ENCODE results near the gene GRWD1. TPM values are rescaled to one million over a fixed set of nuclear protein-coding genes. Genes with fewer than 3 reads are reported as not detected.
A peak's percentile ranks its signal among the peaks of the same experiment; 100 is the strongest.

Gene GRWD1
- 22.0 and 26.3 TPM in 2 replicates for total RNA-seq (2013; cell fraction: nucleolus; rRNA removed)
- total RNA-seq (2014; rRNA removed) (26.5 and 30.6 TPM in 2 replicates), total RNA-seq (2014; rRNA removed; fragmentation: Illumina TruSeq; extraction: Trizol) (22.4 and 30.9 TPM in 2 replicates), total RNA-seq (2021) (75.8 and 79.0 TPM in 2 replicates), polyA plus RNA-seq (2011; rRNA removed) (17.4 and 26.4 TPM in 2 replicates), polyA plus RNA-seq (2014; fragmentation: Illumina TruSeq; extraction: Trizol) (9.2 and 14.0 TPM in 2 replicates), polyA plus RNA-seq (2014; fragmentation: Nextera tagmentation; extraction: Ambion mirVana) (1 to 10 TPM; 1.4 to 3.0 TPM), polyA plus RNA-seq (2014; rRNA removed) (44.6 and 46.5 TPM in 2 replicates), polyA plus RNA-seq (2016; fragmentation: Nextera tagmentation; extraction: Ambion mirVana) (100 to 1,000 TPM; 103 TPM), polyA minus RNA-seq (2011; rRNA and poly(A)+ RNA removed) (12.8 and 20.6 TPM in 2 replicates), Bru-seq, nascent RNA (percentile 80 among the genes with signal in this experiment), BruChase-seq, experiment 1, labeled RNA remaining after a 6-hour chase (percentile 85 among the genes with signal in this experiment), BruChase-seq, experiment 2, labeled RNA remaining after a 2-hour chase (percentile 90 among the genes with signal in this experiment)
- 6.1 TPM for polyA plus RNA-seq (2011; ENCODE audit: low read depth)
- 33.3 and 42.0 TPM in 2 replicates for polyA plus RNA-seq (2011; cell fraction: cytosol; rRNA removed)
- polyA plus RNA-seq (2011; cell fraction: nucleus; rRNA removed): 24.8 and 43.8 TPM in 2 replicates
- 20.2 and 22.0 TPM in 2 replicates for polyA plus RNA-seq (2012)
- polyA minus RNA-seq (2011; cell fraction: cytosol; rRNA and poly(A)+ RNA removed): 14.4 and 21.1 TPM in 2 replicates
- 9.4 and 20.5 TPM in 2 replicates for polyA minus RNA-seq (2011; cell fraction: nucleus; rRNA and poly(A)+ RNA removed)
- long read RNA-seq, experiment 1, full-length matches to known transcripts: 176 of 192 reads
- long read RNA-seq, experiment 1, partial matches to known transcripts: 13 of 192 reads
- long read RNA-seq, experiment 1, other reads (novel, unspliced or antisense): 3 of 192 reads
- long read RNA-seq, experiment 2, full-length matches to known transcripts: 67 of 72 reads
- long read RNA-seq, experiment 2, partial matches to known transcripts: 2 of 72 reads
- long read RNA-seq, experiment 2, other reads (novel, unspliced or antisense): 3 of 72 reads

DNA sequence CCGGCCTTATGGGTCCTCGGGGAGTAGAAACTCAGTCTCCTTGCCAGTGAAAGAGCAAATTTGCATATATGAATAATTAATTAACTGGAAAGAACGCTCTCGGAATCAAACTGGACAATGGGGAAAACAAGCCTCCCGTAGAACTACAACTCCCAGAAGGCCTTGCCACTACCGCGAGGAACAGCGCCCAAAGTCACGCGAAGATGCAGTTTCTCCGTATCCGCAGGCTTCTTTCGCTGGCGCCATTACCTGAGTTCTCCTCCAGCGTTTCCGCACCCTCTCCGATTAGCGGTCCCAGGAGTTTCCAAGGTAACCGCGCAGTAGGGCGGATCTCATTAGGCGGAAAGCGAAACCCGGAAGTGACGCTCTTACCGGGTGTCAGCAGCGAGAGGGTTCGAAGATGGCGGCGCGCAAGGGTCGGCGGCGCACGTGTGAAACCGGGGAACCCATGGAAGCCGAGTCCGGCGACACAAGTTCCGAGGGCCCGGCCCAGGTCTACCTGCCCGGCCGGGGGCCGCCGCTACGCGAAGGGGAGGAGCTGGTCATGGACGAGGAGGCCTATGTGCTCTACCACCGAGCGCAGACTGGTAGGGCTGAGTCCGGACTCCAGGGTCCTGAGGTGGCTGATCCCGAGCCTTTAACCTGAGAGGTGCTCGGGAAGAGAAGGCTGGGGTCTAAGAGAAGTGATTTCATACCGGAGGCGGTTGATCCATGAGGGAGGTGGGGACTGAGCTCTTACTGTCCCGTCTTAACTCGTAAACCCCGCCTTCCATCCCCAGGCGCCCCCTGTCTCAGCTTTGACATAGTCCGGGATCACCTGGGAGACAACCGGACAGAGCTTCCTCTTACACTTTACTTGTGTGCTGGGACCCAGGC is at the start of gene GRWD1:
GRWD1 (plus strand) TSS at position 378 of the 876 bp plus-strand sequence; CDS start at position 401, 23 bp downstream.
- peak within 1 kb of the TSS; percentile 87 for H3K4me3 ChIP-seq
- ATAC-seq (peak; percentile 93), FAIRE-seq (peak; percentile 100), DNase-seq (ENCODE audit: low read depth, low spot score) (peak; percentile 95)
- intact Hi-C loops (cut with micrococcal nuclease; ENCODE audit: unreplicated experiment) (loop anchor here (1.0 kb wide), 1 partner anchor 95 kb away; no protein-coding TSS in a partner anchor), in situ Hi-C loops (cut with MboI) (no loop called here)
- no peaks in the 10 kb centered on the region for H4K20me1 ChIP-seq (ENCODE audit: control insufficient read depth, insufficient read depth)
- peak within 1 kb of the TSS; percentile 96 for H3K4me2 ChIP-seq (ENCODE audit: control insufficient read depth, insufficient read depth)
- H3K79me2 ChIP-seq (ENCODE audit: control insufficient read depth, insufficient read depth, low read length): peaks cover 17% of the 10 kb centered on the region
- ChIA-PET CTCF (interaction anchor here (0.7 to 3.3 kb wide), 8 partner anchors 13 to 138 kb away, joined by 3 to 18 read pairs (median 4); partner anchors contain the start of gene KDELR1), POLR2A (interaction anchor here (0.5 to 1.0 kb wide), 5 partner anchors 22 to 82 kb away, joined by 3 to 5 read pairs (median 3); partner anchors contain the start of genes SYNGR4 and TMEM143), SMC1A (ENCODE audit: uncharacterized antibody, unreplicated experiment) (interaction anchor here (0.7 to 1.8 kb wide), 4 partner anchors 24 to 132 kb away, joined by 3 to 8 read pairs (median 4); partner anchors contain the start of gene KDELR1), RAD21 (ENCODE audit: unreplicated experiment) (interaction anchor here (0.7 to 1.7 kb wide), 6 partner anchors 45 to 138 kb away, joined by 3 to 10 read pairs (median 4); partner anchors contain the start of genes KDELR1 and TMEM143)
- peaks cover 25% of the 10 kb centered on the region for H3K4me1 ChIP-seq (ENCODE audit: control insufficient read depth, insufficient read depth, low read length)
- TSS peak; percentile 79 for BruUV-seq (replicated peaks)
- no peaks in the 10 kb centered on the region for H3K9me3 ChIP-seq (replicated peaks; ENCODE audit: control insufficient read depth, insufficient read depth, low read length)
- peaks cover 0 to 1% of the 10 kb centered on the region in 2 experiments; a peak in 1 of 4 replicates for H3K27me3 ChIP-seq (replicated peaks in 1 of 2; ENCODE audit: control insufficient read depth in 2 of 2, insufficient read depth in 2 of 2, low read length in 1 of 2)
- peak within 1 kb of the TSS; percentile 84 for H2AFZ ChIP-seq (ENCODE audit: control insufficient read depth, low read depth, low read length)
- peak within 1 kb of the TSS; percentile 79 for H3K9ac ChIP-seq (ENCODE audit: control insufficient read depth, insufficient read depth, low read length)
- H3K36me3 ChIP-seq (ENCODE audit: control insufficient read depth in 2 of 2, insufficient read depth in 2 of 2, low read length in 1 of 2): peaks cover 9 to 13% of the 10 kb centered on the region in 2 experiments
- H3K27ac ChIP-seq (ENCODE audit: control insufficient read depth, insufficient read depth): peak within 1 kb of the TSS; percentile 89
- WGBS (ENCODE audit: insufficient coverage, insufficient replicate concordance, low lambda C conversion rate, missing lambda C conversion rate): under 1% methylated on average over 59 of the region's 61 CpGs
- peak; percentile 96 for TF ChIP-seq SIN3A (IDR thresholded peaks at IDR 0.05; ENCODE audit: low read depth, low read length)
- peak; percentile 53 for TF ChIP-seq PML (IDR thresholded peaks at IDR 0.05; ENCODE audit: low read length)
- no peak for TF ChIP-seq TARDBP (IDR thresholded peaks at IDR 0.05; ENCODE audit: borderline replicate concordance)
- peak; percentile 59; the same call in 1 of the 2 replicates for TF ChIP-seq ASH2L (IDR thresholded peaks at IDR 0.05; ENCODE audit: borderline replicate concordance, low read depth)
- TF ChIP-seq STAT3 (IDR thresholded peaks at IDR 0.05; ENCODE audit: low read depth, low read length): no peak
- TF ChIP-seq ZBTB40 (IDR thresholded peaks at IDR 0.05; ENCODE audit: borderline replicate concordance): peak; percentile 92
- TF ChIP-seq ZBED1 (IDR thresholded peaks at IDR 0.05; ENCODE audit: borderline replicate concordance): peak; percentile 54; the same call in 1 of the 2 replicates
- peak; percentile 99 for TF ChIP-seq CHD2 (IDR thresholded peaks at IDR 0.05; ENCODE audit: borderline replicate concordance, low read depth, low read length)
- peak; percentile 100 for TF ChIP-seq MXI1 (IDR thresholded peaks at IDR 0.05; ENCODE audit: low read depth, low read length)
- TF ChIP-seq BHLHE40 (IDR thresholded peaks at IDR 0.05; ENCODE audit: borderline replicate concordance in 1 of 2, low read depth in 2 of 2, low read length in 1 of 2): peak; percentile 90 to 96
- TF ChIP-seq, protein P1, sequence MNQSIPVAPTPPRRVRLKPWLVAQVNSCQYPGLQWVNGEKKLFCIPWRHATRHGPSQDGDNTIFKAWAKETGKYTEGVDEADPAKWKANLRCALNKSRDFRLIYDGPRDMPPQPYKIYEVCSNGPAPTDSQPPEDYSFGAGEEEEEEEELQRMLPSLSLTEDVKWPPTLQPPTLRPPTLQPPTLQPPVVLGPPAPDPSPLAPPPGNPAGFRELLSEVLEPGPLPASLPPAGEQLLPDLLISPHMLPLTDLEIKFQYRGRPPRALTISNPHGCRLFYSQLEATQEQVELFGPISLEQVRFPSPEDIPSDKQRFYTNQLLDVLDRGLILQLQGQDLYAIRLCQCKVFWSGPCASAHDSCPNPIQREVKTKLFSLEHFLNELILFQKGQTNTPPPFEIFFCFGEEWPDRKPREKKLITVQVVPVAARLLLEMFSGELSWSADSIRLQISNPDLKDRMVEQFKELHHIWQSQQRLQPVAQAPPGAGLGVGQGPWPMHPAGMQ (IDR thresholded peaks at IDR 0.05; ENCODE audit: borderline replicate concordance): peak; percentile 84
- TF ChIP-seq RB1 (IDR thresholded peaks at IDR 0.05; ENCODE audit: borderline replicate concordance): peak; percentile 78; the same call in 1 of the 2 replicates

Data from GM12878 (cell line).